Measurements from ENCODE around the gene TRIM43.
"Not testable (repeated sequence)": the region's sequence is repeated elsewhere in the genome, so short reads cannot be mapped to it uniquely, and the experiment has no call there.

TRIM43 gene

GRCh38 chr2:95641787-95642186 is 50.0 kb downstream of the TRIM43 start:
- not testable (repeated sequence) for DNase-seq

- DNase-seq, result not testable (repeated sequence)
These were observed 50.6 kb downstream of the TRIM43 start for GRCh38 chr2:95642360-95642759.

GRCh38 chr2:95642951-95643350 is 51.1 kb downstream of the TRIM43 start:
- not testable (repeated sequence) for DNase-seq

- not testable (repeated sequence) for DNase-seq
These were observed 53.5 kb downstream of the TRIM43 start for GRCh38 chr2:95645312-95645711.

- DNase-seq, result not testable (repeated sequence)
These were observed 54.6 kb downstream of the TRIM43 start for GRCh38 chr2:95646274-95646994.

GRCh38 chr2:95648894-95649544 is 57.2 kb downstream of the TRIM43 start:
- DNase-seq, result not testable (repeated sequence)
